Measurements from ENCODE around the gene EXOC3L4.

EXOC3L4 gene

GRCh38 chr14:103090481-103091020 lies 4.0 kb upstream of the EXOC3L4 start:
- DNase-seq (ENCODE audit: low read depth, low spot score): no peak
- in situ Hi-C loops (cut with HindIII; ENCODE audit: low sequenced_read_pairs): no loop called here
- no peak for TF ChIP-seq CTCF (IDR thresholded peaks at IDR 0.05; ENCODE audit: low read depth, low read length)
- no peak overlapping the region for H3K4me3 ChIP-seq (ENCODE audit: low read depth, low read length)

DNA sequence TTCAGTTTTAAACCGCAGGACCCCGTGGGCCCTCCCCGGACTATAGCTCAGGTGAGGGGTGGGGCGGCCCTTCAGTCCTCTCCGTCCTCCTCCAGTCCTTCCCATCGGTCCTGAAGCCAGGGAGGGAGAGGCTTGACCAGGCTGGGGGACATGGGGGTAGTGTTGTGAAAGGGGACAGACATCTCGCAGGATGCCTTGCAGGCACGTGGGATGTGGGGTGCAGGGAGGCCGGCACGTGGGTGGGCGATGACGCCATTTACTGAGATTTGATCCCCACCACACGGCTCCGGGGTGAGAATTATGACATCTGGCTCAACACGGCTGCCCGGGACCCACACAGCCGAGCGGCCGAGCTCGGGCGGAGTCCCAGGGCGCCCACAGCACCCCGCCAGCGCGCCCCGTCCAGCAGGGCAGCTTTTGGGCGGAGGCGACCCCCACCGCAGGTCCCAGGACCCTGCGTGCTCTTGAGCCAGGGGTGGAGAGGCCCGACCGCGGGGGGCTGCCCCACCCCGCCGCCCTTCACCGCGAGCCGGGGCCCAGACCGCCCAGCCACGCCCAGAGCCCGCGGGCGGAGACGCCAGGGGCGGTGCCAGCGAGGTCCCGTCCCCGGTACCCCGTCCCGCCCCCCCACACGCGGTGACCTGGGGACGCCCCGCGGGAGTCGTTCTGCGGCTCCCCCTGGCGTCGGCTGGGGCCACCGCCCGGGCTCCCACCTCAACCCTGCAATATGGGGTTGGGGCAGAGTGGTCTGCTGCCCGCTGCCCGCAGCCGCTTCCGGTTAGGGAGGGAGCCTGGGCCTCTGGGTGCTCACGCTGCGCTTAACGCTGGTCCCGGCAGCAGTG lies 3.3 kb upstream of the EXOC3L4 start:
- no peak for DNase-seq (ENCODE audit: low read depth, low spot score)
- peak; percentile 44 for TF ChIP-seq CTCF (IDR thresholded peaks at IDR 0.05; ENCODE audit: low read depth, low read length)
- H3K4me3 ChIP-seq (ENCODE audit: low read depth, low read length): peak overlapping the region; percentile 15
- in situ Hi-C loops (cut with HindIII; ENCODE audit: low sequenced_read_pairs): no loop called here

DNA sequence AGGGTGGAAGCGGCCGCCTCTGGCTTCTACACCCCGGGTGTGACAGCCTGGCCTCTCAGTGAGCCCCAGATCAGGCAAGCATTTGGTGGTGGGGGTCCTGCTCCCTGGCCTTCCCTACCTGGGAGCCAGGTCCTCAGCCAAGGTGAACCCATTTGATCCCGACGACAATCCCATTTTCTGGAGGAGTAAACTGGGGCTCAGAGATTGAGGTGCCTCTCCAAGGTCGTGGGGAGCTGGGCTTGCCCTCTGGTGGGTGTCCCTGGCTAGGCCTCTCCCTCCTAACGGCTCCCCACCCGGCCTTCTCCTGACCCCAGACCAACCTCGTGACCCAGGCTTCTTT lies 2.7 kb upstream of the EXOC3L4 start:
- DNase-seq (ENCODE audit: low read depth, low spot score): no peak
- in situ Hi-C loops (cut with HindIII; ENCODE audit: low sequenced_read_pairs): no loop called here
- TF ChIP-seq CTCF (IDR thresholded peaks at IDR 0.05; ENCODE audit: low read depth, low read length): no peak
- no peak overlapping the region for H3K4me3 ChIP-seq (ENCODE audit: low read depth, low read length)

DNA sequence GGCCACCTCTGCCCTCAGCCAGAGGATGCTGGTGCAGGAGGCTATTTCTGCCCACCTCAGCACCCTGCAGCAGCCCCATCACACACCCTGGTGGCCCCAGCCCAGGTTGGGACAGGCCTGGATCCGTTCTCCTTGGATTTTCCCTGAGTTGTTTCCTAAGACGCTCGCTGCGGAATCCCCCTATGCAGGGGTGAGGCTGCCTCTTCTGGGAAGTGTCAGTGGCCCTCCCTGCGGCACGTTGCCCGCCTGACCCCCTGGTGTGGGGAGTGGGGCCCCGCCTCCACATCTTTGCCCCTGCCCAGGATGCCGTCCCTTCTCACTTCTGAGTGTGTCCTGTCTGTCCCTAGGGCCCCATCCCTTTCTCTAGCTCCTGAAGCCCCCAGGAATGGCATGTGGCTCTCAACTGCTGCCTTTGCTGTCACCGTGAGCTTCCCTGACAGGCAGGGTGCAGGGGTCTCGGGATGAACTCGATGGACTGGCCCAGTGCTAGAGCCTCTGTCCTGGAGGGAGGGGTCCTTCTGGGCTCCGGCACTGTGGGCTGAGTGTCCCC lies 594 bp upstream of the EXOC3L4 start:
- no peak for TF ChIP-seq CTCF (IDR thresholded peaks at IDR 0.05; ENCODE audit: low read depth, low read length)
- H3K4me3 ChIP-seq (ENCODE audit: low read depth, low read length): no peak overlapping the region
- in situ Hi-C loops (cut with HindIII; ENCODE audit: low sequenced_read_pairs): no loop called here
- DNase-seq (ENCODE audit: low read depth, low spot score): no peak

- TF ChIP-seq CTCF (IDR thresholded peaks at IDR 0.05; ENCODE audit: low read depth, low read length): no peak
- H3K4me3 ChIP-seq (ENCODE audit: low read depth, low read length): no peak overlapping the region
- DNase-seq (ENCODE audit: low read depth, low spot score): no peak
- in situ Hi-C loops (cut with HindIII; ENCODE audit: low sequenced_read_pairs): no loop called here
These were observed 769 bp downstream of the EXOC3L4 start for GRCh38 chr14:103095210-103095778.

DNA sequence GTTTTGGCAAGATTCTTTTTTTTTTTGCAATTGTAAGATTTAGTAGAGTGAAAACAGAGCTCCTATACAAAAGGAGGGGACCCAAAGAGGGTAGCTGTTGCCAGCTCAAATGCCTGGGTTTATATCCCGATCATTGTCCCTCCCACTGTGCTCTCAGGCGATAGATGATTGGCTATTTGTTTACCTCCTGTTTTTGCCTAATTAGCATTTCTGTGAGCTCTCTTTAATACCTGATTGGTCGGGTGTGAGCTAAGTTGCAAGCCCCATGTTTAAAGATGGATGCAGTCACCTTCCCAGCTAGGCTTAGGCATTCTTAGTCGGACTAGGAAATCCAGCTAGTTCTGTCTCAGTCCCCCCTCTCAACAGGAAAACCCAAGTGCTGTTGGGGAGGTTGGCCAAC lies 1.9 kb downstream of the EXOC3L4 start:
- DNase-seq (ENCODE audit: low read depth, low spot score): no peak
- no peak overlapping the region for H3K4me3 ChIP-seq (ENCODE audit: low read depth, low read length)
- in situ Hi-C loops (cut with HindIII; ENCODE audit: low sequenced_read_pairs): no loop called here
- no peak for TF ChIP-seq CTCF (IDR thresholded peaks at IDR 0.05; ENCODE audit: low read depth, low read length)

Data from astrocyte of the spinal cord (primary cell).